AG09319 (cell line): ENCODE results near the gene PCCA.

Experiments
- DNase-seq: peaks from one replicate; pipeline ENCODE4 v3.0.0-alpha.2; 2010; ENCODE audit warnings: low read depth; ENCODE audit errors: extremely low read depth
- TF ChIP-seq, protein P1 (sequence below): IDR thresholded peaks from 2 replicates; pipeline ENCODE4 v1.5.1; 2011; ENCODE audit warnings: low read depth, mild to moderate bottlenecking, inconsistent platforms, low read length, moderate library complexity

PCCA gene

DNA sequence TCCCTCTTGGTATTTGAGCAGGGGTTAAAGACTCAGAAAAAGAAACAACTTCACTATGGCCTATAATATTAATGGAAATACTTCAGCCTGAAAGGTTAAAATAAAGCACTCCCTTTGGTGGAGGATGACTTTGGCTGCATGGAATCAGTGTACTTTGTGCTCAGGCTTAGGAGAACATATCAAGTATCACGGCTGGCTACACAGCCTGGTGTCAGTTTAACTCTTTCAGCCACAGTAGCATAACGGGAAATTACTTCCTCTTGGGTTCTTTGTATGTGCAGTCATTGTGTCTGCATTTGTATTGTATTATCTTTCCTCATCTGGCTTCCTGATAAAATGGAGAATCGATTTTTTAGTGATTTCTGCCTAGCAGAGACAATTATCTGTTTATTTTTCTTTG, 260.7 kb downstream of the PCCA start:
- no peak for DNase-seq
- TF ChIP-seq, protein P1, sequence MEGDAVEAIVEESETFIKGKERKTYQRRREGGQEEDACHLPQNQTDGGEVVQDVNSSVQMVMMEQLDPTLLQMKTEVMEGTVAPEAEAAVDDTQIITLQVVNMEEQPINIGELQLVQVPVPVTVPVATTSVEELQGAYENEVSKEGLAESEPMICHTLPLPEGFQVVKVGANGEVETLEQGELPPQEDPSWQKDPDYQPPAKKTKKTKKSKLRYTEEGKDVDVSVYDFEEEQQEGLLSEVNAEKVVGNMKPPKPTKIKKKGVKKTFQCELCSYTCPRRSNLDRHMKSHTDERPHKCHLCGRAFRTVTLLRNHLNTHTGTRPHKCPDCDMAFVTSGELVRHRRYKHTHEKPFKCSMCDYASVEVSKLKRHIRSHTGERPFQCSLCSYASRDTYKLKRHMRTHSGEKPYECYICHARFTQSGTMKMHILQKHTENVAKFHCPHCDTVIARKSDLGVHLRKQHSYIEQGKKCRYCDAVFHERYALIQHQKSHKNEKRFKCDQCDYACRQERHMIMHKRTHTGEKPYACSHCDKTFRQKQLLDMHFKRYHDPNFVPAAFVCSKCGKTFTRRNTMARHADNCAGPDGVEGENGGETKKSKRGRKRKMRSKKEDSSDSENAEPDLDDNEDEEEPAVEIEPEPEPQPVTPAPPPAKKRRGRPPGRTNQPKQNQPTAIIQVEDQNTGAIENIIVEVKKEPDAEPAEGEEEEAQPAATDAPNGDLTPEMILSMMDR: no peak

DNA sequence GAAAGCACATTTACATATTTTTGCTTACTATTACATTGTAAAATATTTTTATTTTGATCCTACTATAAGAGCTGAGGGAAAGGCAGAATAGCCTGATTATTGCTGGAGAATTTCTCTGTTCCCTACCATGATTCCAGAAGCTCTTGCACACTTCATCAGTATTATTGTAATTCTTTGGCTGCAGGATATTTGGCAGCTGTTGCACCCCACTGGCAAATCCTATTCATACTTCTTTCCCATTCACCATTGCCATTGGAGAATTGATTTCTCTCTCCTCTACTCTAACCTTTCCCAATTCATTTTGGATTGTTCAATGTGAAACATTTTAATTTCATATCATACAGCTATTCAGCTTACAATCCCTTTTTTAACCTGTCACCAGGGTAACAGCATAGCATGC, 261.7 kb downstream of the PCCA start:
- TF ChIP-seq, protein P1: no peak

DNA sequence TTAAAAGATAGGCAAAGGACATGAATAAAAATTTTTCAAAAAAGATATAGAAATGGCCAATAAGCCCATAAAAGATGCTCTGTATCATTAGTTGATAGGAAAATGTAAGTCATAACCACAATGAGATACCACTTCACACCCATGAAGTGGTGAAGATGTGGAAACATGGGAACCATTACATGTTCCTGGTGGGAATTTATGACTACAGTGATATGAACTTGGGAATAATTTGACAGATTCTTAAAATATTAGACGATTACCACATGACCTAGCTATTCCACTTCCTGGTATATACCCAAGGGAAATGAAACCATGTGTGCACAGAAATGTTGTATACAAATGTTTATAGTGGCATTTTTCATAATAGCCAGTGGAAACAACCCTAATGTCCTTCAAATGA, 267.5 kb downstream of the PCCA start:
- TF ChIP-seq, protein P1: no peak
- DNase-seq: no peak

More for the DNA sequence above, 261.7 kb downstream of the PCCA start:
- no peak for DNase-seq

DNA sequence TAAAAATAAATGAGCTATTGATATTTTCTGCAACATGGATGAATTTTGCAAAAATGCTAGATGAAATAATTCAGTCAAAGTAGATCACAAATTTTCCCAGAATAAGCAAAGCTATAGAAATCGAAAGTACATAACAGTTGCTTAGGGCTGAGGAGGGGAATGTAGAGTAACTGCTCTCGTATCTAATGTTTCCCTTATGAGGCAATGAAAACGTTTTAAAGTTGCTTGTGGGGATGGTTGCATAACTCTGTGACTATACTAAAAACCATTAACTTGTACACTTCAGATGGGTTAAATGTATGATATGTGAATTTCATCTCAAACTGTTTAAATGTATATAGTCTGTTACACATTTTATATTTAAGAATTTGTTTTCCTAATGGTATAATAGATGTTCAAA, 268.0 kb downstream of the PCCA start:
- TF ChIP-seq, protein P1: no peak
- no peak for DNase-seq

DNA sequence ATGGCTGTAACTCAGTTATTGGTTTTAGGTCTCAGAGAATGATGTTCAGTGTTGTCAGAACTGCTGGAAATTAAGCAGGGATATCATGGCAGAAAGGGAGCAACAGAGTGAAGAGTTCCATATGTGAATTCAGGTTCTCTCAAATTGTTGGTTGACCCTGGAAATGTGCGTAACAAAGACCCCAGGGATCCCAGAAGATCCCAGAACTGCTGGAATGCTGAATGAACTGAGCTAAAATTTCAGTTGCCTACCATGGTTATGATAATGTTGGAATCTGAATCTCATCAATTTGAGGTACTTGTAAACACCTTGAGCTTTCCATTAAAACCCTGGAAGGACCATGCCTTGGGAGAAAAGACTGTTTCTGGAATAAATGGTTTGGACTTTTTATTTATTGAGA, 268.9 kb downstream of the PCCA start:
- DNase-seq: no peak
- TF ChIP-seq, protein P1: no peak

DNA sequence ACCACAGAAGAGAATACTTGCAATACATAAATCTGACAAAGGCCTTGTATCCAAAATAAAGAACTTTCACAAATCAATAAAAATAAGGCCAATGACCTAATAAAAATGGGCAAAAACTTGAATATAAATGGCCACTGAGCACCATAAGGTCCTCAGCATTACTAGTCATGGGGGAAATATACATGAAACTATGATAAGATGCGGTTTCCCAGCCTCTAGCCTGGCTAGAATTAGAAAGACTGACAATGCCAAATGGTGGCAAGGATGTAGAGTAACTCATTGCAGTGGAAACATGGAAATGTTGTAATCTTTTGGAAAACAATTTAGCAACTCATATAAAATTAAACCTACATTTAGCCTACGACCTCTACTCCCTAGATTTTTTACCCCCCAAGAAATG, 272.6 kb downstream of the PCCA start:
- TF ChIP-seq, protein P1: no peak
- no peak for DNase-seq

DNA sequence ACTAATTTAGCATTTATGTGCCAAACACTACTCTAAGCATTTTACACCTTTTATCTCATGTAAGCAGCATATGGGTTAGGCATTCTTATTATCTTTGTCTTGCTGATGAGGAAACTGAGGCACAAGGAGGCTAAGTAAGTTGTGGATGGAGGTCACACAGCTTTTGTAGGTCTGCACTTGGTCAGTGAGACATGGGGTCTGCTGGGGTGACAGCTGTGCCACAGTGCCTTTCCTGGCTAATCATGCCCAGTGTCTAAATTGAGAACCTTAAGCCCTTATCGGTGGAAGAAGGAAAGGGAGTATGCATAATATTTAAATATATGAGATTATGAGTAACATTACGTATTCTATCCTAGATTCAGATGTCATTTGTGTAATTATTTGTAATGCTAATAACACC, 273.5 kb downstream of the PCCA start:
- TF ChIP-seq, protein P1: no peak
- no peak for DNase-seq
